Uterus (tissue), 2 donors: Measurements from ENCODE around the gene TSC2.

ENCODE experiments used
- POLR2A ChIP-seq, 2 donors: fragments of 450-650 bp; IDR thresholded peaks; one replicate each; pipeline ENCODE4 v1.6.1; 2016; ENCODE audit warnings: antibody characterized with exemption in 2 of 2, mild to moderate bottlenecking in 1 of 2, moderate library complexity in 1 of 2
- TF ChIP-seq, protein P1 (sequence below), 4 experiments: fragments of 200-600 bp in 2 of 4; fragments of 450-650 bp in 2 of 4; sonication (generic) in 2 of 4; IDR thresholded peaks; one replicate each; pipeline ENCODE4 v1.5.1; 2016 to 2019; ENCODE audit warnings: antibody characterized with exemption in 4 of 4, mild to moderate bottlenecking in 2 of 4, moderate library complexity in 1 of 4

DNA sequence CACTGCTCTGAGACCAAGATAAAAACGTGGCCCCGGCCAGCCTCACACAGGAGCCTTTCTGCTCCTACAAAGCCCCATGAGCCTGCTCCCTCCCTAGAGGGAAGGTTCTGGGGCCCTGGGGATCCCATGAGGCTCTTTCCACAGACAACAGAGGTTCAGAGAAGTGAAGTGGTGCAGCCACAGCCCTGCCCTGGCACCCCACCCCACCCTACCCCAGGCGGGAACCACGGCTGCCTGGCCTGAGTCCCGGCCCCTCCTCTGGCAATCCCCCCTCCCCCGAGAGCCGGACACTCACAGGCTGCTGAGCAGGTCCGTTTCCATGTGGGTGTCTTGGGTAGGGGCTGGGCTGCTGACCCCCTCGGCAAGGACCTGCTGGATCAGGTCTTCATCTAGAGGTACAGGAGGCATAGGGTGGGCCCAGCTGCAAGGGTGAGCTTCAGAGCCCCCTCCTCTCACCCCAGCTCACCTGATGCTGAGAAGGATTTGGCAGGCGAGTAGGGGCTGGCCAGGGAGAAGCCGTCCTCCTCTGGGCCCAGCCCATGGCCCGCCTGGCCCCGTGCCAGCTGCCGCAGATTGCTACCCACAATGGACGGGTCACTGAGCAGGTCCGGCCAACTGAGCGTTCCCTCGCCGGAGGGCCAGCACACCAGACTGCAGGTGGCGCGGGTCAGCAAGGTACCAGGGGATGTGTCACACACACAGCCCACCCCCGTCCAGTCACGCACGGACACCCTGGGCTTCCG is 49.2 kb downstream of the TSC2 start:
- no peak for TF ChIP-seq POLR2A (IDR thresholded peaks at IDR 0.05)
- TF ChIP-seq, protein P1, sequence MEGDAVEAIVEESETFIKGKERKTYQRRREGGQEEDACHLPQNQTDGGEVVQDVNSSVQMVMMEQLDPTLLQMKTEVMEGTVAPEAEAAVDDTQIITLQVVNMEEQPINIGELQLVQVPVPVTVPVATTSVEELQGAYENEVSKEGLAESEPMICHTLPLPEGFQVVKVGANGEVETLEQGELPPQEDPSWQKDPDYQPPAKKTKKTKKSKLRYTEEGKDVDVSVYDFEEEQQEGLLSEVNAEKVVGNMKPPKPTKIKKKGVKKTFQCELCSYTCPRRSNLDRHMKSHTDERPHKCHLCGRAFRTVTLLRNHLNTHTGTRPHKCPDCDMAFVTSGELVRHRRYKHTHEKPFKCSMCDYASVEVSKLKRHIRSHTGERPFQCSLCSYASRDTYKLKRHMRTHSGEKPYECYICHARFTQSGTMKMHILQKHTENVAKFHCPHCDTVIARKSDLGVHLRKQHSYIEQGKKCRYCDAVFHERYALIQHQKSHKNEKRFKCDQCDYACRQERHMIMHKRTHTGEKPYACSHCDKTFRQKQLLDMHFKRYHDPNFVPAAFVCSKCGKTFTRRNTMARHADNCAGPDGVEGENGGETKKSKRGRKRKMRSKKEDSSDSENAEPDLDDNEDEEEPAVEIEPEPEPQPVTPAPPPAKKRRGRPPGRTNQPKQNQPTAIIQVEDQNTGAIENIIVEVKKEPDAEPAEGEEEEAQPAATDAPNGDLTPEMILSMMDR (IDR thresholded peaks at IDR 0.05): no peak
